NCI-H2227 (cell line): ENCODE data around the gene L2HGDH.
A peak's percentile ranks its signal among the peaks of the same experiment; 100 is the strongest.

ENCODE experiments used
- DNase-seq: peaks from one replicate; lab custom pipeline; 2025; ENCODE audit not compliant: unreplicated experiment; lab: John Stamatoyannopoulos, UW

Gene L2HGDH

DNA sequence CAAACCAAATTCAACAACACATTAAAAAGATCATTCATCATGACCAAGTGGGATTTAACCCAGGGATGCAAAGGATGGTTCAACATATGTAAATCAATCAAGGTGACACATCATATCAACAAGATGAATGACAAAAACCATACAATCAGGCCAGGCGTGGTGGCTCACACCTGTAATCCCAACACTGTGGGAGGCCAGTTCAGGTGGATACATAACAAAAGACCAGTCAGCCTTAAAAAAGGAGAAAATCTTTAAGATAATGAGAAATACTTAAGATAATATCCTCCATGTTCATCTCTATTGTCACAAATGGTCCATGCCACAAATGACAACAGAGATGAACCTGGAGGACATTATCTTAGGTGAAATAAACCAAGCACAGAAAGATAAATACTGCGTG is 12.4 kb downstream of the L2HGDH start:
- no peak for DNase-seq

DNA sequence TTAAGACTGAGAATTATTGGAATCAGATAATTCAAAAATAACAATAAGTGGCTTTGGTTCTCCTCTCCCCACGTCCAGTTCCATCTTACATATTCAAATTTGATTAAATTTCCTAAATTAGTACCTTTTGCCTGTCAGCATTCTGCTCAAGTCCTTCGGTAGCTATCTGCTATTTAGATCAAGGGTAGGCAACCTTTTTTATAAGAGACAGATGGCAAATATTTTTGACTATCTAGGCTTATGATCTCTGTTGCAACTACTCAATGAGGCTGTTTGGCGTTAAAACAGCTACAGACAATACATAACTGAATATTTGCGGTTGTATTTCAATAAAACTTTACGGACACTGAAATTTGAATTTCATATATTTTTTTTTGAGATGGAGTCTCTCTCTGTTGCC is 21.7 kb downstream of the L2HGDH start:
- DNase-seq: no peak

- DNase-seq: no peak
These were observed 23.9 kb downstream of the L2HGDH start for GRCh38 chr14:50288146-50288545.

GRCh38 chr14:50285861-50286260 is 26.2 kb downstream of the L2HGDH start:
- DNase-seq: no peak

DNA sequence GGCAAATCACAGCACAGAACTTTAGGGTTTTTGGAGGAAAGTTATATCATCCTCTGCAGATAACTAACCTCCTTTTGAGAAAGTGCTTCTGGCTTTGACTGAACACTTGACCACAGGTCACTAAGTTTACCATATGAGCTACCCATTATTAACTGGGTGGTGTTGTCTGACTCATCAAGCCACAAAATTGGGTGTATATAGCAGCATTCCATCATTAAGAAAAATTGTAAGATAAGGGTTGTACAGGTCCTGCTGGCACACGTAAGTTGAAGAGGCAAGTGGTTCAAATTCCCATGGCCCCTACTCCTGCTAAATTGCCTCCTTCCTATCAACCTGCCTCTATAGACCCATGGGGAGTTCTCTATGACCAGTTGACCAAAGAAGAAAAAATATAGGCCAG is 39.5 kb downstream of the L2HGDH start:
- no peak for DNase-seq

DNA sequence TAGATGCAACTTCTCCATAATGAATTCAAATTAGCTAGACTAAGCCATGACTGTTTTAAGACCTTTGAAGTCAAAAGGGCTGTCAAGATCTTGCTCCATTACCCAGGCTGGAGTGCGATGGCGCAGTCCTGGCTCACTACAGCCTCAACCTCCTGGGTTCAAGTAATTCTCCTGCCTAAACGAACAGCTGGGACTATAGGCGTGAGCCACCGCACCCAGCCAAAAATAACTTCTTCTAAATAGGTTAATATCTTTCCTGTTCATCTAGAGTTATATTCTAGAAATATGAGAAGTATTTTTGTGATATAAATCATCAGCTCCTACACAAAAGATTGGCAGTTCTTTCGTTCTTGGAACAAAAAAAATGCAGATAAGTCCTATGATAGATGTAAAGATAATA is 41.1 kb downstream of the L2HGDH start:
- no peak for DNase-seq

GRCh38 chr14:50265029-50265428 is 47.0 kb downstream of the L2HGDH start:
- no peak for DNase-seq

GRCh38 chr14:50263321-50263720 is 48.7 kb downstream of the L2HGDH start:
- no peak for DNase-seq

GRCh38 chr14:50262865-50263264 is 49.2 kb downstream of the L2HGDH start:
- DNase-seq: no peak

GRCh38 chr14:50260511-50260910 is 51.5 kb downstream of the L2HGDH start:
- peak; percentile 2 for DNase-seq

DNA sequence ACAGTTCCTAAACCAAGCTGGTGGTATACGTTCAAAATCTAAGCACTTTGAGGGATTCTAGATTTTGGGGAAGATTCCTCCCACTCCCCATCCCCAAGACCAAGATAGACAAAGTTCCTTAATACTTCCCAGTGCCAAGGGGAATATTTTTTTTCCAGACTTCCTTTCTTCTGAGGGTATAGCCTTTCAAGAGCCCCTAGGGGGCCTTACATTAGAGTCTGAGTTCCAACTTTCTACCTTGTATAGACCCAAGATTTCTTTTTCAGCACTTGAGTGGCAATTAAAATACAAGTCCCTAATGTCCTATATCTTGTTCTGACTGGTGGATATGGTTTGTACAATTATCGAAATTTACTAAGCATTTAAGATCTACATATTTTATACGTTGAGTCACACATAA is 52.0 kb downstream of the L2HGDH start:
- DNase-seq: no peak

DNA sequence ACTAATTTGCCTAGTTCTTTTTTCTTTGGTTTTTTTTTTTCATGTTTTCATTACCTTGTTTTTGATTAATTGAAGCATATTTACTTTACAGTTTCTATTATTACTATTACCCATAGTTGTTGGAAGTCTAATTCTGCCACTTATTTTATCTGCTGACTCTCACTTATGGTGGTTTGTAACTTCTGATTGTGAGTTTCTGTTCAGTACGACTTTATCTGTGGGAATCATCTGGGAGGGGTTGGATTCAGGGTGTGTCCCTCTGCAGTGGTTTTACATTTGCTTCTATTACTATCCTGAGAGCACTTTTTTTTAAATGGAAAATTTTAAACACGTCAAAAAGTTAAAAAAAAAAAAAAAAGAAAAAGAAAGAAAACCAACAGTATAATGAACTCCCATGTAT is 54.3 kb downstream of the L2HGDH start:
- DNase-seq: no peak

GRCh38 chr14:50254248-50254647 is 57.8 kb downstream of the L2HGDH start:
- no peak for DNase-seq

GRCh38 chr14:50249136-50249775 is 62.8 kb downstream of the L2HGDH start:
- DNase-seq: no peak

GRCh38 chr14:50247245-50247644 is 64.8 kb downstream of the L2HGDH start:
- no peak for DNase-seq

DNA sequence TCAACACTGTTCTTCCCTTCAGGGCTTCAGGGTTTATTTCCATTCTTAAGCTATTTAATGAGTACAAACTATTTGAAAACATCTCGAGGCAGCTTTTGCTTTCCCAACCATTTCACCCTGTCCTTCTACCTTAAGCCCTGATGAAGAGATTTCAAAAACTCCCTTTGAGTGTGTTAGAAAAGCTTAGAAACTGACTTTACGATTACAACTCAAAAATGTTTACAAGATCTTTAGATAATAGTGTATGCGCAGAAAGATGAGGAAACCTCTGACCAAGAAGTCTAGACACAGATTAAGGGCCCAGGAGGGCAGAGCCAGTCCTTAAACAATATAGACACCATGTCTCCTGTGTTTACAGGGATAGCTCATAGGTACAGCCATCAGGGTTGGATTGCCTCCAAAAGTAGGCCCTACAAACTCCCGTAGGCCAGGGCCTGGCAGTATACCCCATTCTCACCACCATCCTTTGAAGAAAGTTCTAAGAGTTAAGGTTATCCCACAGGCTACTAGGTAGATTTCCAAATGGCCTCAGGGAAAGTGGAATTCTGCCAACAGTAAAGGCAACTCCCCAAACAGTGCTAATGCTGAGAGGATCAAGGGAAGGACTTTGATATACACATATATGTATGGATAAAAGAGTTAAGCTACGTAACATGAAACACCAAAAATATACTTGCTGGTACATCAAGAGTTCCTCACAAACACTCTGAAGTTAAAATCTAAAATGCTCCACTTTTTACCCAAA is 69.3 kb downstream of the L2HGDH start:
- no peak for DNase-seq

GRCh38 chr14:50242096-50242495 is 69.9 kb downstream of the L2HGDH start:
- DNase-seq: no peak

DNA sequence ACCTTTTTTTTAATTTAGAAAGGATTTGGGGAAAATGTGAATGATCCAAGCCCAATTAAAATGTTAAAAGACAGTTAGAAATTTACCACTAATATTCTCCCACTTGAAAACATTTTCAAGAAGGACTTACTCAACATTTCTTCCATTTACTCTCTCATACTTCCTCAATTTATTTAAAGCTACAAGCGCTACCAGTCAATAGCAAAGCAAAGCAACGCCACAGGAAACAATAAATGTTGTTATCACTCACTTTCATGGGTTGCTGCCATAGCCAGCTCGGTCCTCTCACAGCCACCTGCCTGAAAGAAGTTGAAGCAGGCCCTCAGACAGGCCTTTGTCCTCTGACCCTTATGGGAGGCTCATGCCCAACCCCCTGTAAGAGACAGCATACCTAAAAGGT is 74.6 kb downstream of the L2HGDH start:
- no peak for DNase-seq

DNA sequence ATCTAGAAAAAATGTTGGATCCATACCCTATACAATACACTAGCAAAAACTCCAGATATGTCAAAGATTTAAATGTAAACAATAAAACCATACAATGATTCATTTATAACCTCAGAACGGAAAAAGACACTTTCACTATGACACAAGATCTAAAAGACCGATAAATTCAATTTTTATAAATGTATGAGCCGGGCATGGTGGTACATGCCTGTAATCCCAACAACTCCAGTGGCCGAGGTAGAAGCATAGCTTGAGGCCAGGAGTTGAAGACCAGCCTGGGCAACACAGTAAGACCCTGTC is 78.1 kb downstream of the L2HGDH start:
- DNase-seq: no peak

- no peak for DNase-seq
These were observed 78.7 kb downstream of the L2HGDH start for GRCh38 chr14:50233166-50233950.

GRCh38 chr14:50232276-50232642 is 79.8 kb downstream of the L2HGDH start:
- DNase-seq: peak; percentile 45
